NOMO-1 (cell line): Measurements from ENCODE around the gene RBMS3.

Experiments used
- DNase-seq, 2 experiments: peaks; one replicate each; lab custom pipeline; 2025; ENCODE audit not compliant: unreplicated experiment in 2 of 2; lab: John Stamatoyannopoulos, UW

RBMS3 gene

DNA sequence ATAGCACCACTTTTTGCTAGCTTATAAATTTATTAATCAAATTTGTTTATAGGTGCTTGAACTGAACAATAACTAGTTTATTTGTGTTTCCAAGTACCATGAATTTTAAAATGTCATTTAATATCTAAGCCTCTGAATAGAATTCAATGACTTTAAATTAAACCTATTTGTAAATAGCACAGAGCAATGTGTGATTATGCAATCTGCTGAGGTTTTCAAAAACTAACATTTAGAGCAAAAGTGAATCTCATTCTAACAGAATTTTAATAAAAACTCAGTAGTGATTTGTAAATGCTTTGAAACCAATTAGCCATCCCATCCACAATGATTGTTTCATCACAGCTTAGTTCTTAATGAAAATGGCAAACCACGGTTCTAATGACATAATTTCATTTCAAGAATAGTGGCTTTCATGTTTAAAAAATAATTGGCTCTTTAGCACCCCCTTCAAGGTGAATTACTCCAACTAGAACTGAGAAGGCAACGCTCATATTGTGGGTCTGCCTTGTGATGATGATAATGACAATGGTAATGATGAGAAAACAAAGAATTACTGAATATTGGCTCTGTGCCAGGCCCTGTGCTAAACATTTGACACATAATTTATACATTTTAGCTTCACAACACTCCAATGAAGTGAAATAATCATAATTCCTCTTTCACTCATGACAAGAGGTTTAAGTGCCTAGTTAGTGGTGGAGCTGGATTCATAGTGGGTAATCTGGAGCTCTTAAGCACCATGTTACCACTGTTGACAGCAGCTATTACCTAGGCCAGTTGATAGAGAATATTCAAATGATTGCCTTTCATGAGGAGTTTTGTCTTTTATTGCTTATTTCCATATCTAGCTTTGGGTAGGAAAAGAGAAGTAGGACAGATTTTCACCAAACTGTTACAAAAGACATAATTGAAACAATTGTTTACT is 145.7 kb downstream of the RBMS3 start:
- DNase-seq = no peak

GRCh38 chr3:29427266-29428103 is 146.6 kb downstream of the RBMS3 start:
- DNase-seq = no peak

- no peak for DNase-seq
Observed at GRCh38 chr3:29429055-29429679, 148.3 kb downstream of the RBMS3 start.

DNA sequence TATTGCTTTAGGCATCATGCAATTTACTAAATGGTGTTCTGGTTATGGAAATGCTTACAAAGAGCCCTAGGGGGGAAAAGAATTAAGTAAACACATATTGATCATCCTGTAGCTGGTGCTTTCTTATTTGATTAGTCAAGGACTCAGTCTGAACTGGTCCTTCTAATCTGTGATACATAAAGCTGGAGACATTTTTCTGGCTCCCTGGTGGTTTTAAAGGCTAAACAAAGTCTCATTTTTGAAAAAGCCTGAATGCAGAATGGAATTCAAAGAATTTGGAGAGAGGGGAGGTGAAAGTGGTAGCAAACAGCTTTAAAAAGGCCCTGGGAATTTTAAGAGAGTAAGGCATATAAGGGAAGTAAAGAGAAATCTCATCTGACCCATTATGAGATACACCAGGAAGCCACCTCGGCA is 149.7 kb downstream of the RBMS3 start:
- DNase-seq = no peak

DNA sequence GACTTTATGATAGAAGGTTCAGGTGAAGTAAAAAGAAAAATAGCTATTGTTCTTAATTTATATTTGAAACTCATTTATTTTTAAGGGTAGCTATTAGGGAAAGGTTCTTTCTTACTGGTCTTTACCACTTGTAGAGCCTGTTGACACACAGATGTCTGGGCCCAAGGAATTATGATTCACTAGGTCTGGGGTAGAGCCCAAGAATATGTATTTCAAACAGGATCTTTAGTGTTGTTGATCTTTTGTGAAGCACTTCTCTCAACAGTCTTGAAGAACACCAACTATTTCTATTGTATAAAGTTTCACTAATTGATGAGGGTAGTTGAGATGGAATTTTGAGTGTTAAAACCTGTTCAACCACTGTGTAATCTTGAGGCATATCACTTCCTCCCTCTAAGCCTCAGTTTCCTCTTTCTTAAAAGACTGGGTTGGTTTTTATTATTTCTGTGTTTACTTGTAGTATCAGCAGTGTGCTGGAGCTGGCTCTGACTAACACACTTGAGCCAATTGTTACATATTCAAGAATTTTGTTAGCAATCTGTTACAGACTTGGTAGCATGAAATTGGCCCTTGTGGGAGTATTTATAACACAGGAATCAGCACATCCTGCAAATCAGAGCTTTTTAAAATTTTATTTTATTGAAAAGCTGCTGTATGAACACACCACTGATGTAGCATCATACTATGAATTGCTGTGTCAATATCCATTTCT is 155.9 kb downstream of the RBMS3 start:
- peak in 1 of 2 experiments; percentile 10 for DNase-seq

DNA sequence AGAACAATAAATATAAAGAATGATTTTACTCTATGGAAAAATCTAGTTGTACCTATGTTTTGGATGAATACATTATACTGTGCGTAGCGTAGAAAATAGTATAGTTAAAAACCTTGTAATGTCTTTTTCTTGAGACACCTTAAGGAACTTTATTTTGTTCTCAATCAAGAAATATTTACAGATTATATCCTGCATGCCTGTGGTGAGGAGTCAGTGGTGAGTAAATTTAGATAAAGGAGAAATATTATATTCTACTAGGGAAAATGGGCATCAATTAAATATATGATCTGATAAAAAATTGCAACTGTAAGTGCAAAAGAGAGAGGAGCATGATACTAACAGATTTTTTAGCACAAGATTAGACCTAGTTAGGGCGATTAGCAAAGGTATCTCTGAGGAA is 157.7 kb downstream of the RBMS3 start:
- DNase-seq = no peak

DNA sequence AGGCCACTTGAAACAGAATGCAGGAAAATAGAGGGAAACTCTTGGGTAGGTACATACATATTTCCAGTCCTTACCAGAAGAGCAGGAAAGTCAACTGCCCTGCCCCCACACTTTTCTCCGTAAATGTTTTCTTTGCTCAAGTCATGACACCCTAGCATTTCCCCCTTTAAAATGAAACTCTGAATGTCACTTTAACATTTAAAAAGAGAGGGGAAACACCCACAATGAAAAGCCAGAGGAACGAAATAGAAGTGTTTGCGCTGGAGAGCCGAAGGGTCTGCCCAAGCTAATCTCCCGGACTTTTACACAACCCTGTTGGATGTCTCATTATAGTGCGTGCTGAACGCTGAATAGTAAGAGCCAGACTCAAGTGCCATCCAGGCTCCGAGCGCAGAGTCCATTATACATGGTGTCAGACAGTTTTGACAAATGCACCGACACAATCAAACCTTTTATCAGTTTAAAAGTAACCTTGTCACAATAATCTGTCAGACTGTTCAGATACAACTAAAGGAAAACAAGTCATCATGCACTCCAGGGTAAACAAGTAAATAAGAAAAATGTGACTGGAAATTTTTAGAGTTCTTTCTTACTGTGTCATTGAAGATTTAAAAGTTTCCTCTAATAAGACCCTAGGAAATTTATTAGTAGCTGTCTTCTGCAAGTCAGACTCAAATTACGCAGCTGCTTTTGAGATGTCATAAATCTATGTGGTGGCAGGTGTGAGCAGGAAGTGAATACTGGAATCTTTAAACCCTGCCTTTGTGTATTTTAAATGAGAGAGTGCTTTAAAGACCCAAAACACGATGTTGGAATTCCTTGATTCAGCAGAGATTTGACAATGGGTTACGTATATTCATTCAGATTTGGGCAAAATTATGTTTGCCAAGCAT is 159.8 kb downstream of the RBMS3 start:
- peak in 1 of 2 experiments; percentile 7 for DNase-seq

- no peak for DNase-seq
Observed at GRCh38 chr3:29441422-29441821, 160.6 kb downstream of the RBMS3 start.

DNA sequence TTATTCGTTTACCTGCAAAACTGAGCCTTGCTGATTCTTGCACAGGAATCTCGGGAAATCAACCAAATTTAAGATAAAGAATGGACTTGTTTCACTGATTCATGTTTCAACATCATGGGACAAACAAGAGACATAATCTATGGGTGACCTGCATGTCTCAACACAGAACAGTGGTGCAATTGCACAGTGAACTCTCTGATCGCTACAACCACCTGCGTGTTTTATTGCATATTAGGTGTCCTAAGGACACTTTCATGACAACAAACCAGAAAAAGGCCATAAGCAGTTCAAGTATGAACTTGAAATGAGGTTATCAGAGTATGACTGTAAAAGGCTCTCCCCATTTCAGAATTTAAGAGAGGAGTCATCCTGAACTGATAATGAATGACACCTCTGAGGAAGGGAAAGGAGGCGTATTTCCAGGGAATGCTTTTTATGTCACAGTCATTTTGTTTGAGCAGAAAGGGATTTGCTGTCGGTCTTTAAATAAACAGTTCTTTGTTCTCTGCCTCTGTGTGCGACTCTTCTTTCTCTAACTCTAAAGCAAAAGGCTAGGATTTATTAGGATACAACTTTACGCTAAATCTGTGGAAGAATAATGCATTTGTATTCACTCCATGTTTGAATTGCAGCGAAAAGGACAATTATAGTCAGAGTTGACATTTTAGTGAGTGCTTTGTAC is 167.2 kb downstream of the RBMS3 start:
- DNase-seq = no peak

DNA sequence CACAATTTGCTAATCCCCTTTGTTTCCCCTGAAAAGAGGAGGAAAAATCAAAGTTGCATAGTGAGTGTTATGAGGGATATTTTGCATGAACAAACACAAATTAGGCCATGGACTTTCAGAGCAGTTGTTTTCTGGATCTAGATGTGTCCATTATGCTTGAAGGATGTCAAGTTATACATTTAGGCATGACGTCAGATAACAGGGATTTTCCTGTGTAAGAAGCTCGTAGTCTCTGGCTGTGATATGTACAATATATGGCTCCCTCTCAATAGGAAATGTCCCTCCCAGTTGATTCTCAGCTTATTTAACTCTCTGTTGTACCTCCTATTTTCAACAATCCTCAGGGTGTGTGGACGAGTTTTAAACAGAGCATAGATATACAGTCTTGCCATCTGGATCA is 171.0 kb downstream of the RBMS3 start:
- no peak for DNase-seq

GRCh38 chr3:29452934-29453283 is 172.0 kb downstream of the RBMS3 start:
- DNase-seq = no peak

DNA sequence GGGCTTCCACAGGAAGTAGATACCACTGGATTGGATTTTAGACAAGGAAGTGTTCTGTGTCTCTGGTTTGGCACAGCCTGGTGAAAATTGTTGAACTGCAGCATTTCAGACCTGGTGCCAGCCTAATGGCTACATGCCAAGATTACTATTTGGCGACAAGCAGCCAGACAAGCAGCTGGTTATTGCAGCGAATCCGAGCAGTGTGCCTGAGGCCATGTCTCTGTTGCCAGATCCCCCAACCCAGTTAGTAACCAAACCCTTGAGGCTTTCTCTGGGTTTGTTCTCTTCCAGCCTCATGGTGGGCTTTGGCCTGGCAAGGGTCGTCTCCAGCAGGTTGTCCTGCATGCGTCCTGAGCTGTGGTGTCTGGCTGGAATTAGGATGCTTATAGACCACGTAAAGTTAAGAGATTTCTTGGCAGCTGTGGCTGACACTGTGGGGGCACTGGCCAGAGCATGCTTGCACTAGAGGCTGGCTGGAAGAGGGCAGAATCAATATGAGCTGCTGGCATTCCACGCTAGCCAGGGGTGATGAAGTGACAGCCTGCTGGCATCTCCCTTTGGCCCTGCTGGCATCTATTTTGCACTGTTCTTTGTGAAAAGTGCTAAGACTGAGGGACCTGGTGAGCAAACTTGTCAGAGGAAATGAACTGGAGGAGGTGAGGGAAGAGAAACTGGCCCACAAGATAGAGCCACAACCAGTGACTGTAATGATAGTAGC is 172.6 kb downstream of the RBMS3 start:
- no peak for DNase-seq

- DNase-seq = no peak
Observed at GRCh38 chr3:29454161-29454611, 173.3 kb downstream of the RBMS3 start.

- DNase-seq = no peak
Observed at GRCh38 chr3:29456901-29457300, 176.0 kb downstream of the RBMS3 start.

DNA sequence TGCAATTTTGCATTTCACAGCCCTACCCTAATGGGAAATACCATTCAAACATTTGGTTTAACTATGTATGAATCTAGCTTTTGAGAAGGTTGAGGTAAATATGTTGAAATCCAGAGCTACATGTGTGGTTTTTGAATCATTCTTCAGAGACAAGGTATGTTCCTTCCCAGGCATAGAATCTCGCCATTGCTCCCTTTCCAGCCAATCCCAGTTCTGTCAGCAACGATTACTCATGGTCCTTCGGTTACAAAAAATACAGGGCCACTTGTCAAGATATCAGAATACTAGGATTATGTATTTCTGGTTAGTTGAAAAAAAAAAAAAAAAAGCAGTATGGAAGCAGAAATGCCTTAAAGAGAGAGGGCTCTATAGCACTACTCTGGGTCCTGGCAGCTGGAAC is 182.4 kb downstream of the RBMS3 start:
- DNase-seq = no peak

DNA sequence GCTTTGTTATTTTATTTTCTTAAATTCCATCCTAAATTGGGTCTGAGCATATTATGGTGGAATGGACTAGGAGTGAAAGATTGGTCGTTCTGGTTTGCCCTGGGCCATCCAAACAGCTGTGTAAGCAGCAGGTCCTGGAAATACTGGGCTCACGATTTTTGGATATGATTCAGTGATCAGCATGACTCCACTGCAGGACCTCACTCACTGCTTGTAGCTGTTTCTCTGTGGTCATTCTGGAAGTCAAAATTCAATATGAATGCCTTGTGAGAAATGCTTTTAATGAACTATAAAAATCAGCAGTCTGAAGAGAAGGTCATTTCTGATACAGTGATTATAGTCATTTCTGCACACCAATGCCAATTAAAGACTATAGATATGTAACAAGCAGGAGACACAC is 185.0 kb downstream of the RBMS3 start:
- DNase-seq = no peak

GRCh38 chr3:29466442-29466841 is 185.6 kb downstream of the RBMS3 start:
- no peak for DNase-seq

DNA sequence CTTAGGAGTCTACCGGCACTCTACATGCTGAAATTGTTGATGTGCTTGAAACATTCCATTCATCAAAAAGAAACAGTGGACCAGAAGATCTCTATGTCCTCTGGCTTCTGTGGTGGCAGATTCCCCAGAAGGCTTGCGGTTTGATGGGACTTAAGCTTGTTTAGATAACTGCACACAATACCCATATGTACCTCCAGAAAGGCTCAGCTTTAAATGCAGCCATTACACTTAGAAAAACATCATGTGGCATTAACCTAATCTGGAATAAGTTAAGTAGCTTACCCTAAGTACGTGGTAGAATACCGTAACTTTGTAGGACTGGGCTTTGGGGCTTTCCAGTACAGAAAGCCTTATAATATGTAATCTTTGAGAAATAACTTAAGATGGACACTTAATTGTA is 187.3 kb downstream of the RBMS3 start:
- no peak for DNase-seq
